Esophagus (tissue), 2 donors: Measurements from ENCODE around the gene HIVEP2. TPM values are rescaled to one million over a fixed set of nuclear protein-coding genes. Genes with fewer than 3 reads are reported as not detected.

Experiments
- H3K27ac ChIP-seq, 2 donors: one replicate each; pipeline ENCODE4 v1.5.1; 2013; ENCODE audit warnings: low read depth in 2 of 2, mild to moderate bottlenecking in 2 of 2, inconsistent platforms in 1 of 2, low read length in 1 of 2, moderate library complexity in 1 of 2
- H3K27me3 ChIP-seq, 2 donors: one replicate each; pipeline ENCODE4 v1.6.1; 2013; ENCODE audit warnings: low read length in 2 of 2, control low read depth in 1 of 2, mild to moderate bottlenecking in 1 of 2; ENCODE audit not compliant: insufficient read depth in 2 of 2, control insufficient read depth in 1 of 2
- H3K36me3 ChIP-seq, 2 donors: one replicate each; pipeline ENCODE4 v1.6.1; 2013; ENCODE audit warnings: low read length in 1 of 2; ENCODE audit not compliant: control insufficient read depth in 2 of 2, insufficient read depth in 2 of 2
- H3K4me1 ChIP-seq, 2 donors: one replicate each; pipeline ENCODE4 v1.6.1; 2013; ENCODE audit warnings: low read length in 1 of 2; ENCODE audit not compliant: control insufficient read depth in 2 of 2, insufficient read depth in 2 of 2
- H3K4me3 ChIP-seq, 2 donors: one replicate each; pipeline ENCODE4 v1.5.1; 2013; ENCODE audit warnings: low read length in 2 of 2, mild to moderate bottlenecking in 2 of 2, low read depth in 1 of 2, moderate library complexity in 1 of 2
- H3K9me3 ChIP-seq, 2 donors: one replicate each; pipeline ENCODE4 v1.6.1; 2013; ENCODE audit warnings: mild to moderate bottlenecking in 2 of 2, low read depth in 1 of 2, low read length in 1 of 2, moderate library complexity in 1 of 2; ENCODE audit not compliant: control insufficient read depth in 2 of 2, insufficient read depth in 1 of 2
- WGBS, 2 donors: extraction: QIAGEN DNeasy Blood & Tissue Kit; methylation state at CpG; one replicate each; pipeline ENCODE4 v1.1.7; 2013; 5-methylcytosine and 5-hydroxymethylcytosine counted together
- polyA plus RNA-seq, 2 donors: library from polyadenylated mRNA; stranded (reverse); fragments of 200-250 nt; gene quantifications; one replicate each; pipeline ENCODE4 v1.2.3, GENCODE V29; 2013
- donor health status: healthy with polysubstance abuse.
- donor health status: Bipolar disorder and iron deficiency.

HIVEP2 gene
- polyA plus RNA-seq, 2 donors, result 3.0 to 4.8 TPM

DNA sequence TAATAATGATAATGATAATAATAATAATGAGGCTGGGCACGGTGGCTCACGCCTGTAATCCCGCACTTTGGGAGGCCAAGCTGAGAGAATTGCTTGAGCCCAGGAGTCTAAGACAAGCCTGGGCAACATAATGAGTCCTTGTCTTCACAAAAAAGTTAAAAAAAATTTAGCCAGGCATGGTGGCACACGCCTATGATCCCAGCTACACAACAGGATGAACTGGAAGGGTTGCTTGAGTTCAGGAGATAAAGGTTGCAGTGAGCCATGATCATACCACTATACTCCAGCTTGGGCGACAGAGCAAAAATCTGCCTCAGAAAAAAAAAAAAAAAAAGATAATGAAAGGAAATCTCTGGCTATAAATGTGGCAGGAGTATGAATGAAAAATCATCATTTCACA, 213.4 kb downstream of the HIVEP2 start:
- no peak overlapping the region for H3K4me3 ChIP-seq
- WGBS, 2 donors, result 46 to 63% methylated on average over 5 of the region's 5 CpGs
- H3K27ac ChIP-seq, result no peak overlapping the region

DNA sequence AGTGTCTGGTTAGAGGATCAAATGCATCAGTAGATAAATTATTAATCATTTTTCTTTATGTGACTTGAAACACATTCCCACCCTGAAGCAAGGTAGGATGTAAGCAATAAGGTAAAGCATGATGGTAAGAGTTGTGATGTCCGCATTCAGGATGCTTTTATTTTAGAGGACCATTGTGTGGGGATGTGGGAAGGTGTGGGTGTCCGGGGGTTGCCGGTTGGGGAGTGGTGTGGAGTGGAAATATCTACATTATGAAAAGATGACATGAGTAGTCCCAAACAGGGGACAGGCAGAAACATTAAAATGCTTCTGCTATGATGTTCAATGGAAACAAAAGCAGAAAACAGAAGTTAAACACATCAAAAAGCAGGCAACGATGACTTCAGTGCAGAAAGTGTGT, 215.4 kb downstream of the HIVEP2 start:
- WGBS, 2 donors, result 53 to 57% methylated on average over 4 of the region's 4 CpGs
- Histone ChIP-seq H3K4me1 (peaks cover 0 to 10% of the 10 kb centered on the region in 2 donors), H3K27me3 (no peaks in the 10 kb centered on the region), H3K9me3 (peaks cover 0 to 3% of the 10 kb centered on the region in 2 donors), H3K36me3 (no peaks in the 10 kb centered on the region), H3K4me3 (no peak overlapping the region), H3K27ac (no peak overlapping the region)

More for the DNA sequence above, 213.4 kb downstream of the HIVEP2 start:
- Histone ChIP-seq H3K27me3 (no peaks in the 10 kb centered on the region), H3K4me1 (peaks cover 0 to 10% of the 10 kb centered on the region in 2 donors), H3K9me3 (peaks cover 0 to 3% of the 10 kb centered on the region in 2 donors), H3K36me3 (no peaks in the 10 kb centered on the region)

DNA sequence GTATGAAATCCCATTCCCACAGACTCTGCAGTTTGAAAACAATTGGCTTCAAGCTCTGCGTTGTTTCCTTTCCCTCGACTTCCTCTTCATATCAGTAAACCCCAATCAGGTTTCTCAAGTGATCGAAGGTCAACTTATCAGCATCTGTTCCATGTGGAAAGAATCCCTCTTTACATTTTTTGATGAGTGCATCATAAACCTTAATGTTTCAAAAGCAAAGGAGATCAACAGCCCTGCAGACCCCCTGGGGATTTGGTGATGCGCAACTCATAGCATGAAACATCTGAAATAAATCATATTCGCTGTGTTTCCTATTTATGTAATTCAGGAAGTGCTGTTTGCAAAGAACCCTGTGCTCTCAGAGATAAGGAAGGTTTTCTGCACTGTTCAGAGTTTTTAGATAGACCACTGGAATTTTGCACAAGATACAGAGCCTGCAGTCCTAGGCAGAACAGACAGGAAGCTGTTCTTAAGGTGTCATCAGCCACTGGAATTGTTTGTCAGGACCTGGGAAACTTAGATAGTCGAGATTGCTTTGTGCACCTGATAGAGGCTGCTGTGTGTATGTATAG, 216.0 kb downstream of the HIVEP2 start:
- Histone ChIP-seq H3K9me3 (peaks cover 0 to 3% of the 10 kb centered on the region in 2 donors), H3K4me3 (no peak overlapping the region), H3K36me3 (no peaks in the 10 kb centered on the region), H3K4me1 (peaks cover 0 to 10% of the 10 kb centered on the region in 2 donors), H3K27ac (no peak overlapping the region), H3K27me3 (no peaks in the 10 kb centered on the region)
- WGBS, 2 donors, result 32 to 43% methylated on average over 6 of the region's 6 CpGs

DNA sequence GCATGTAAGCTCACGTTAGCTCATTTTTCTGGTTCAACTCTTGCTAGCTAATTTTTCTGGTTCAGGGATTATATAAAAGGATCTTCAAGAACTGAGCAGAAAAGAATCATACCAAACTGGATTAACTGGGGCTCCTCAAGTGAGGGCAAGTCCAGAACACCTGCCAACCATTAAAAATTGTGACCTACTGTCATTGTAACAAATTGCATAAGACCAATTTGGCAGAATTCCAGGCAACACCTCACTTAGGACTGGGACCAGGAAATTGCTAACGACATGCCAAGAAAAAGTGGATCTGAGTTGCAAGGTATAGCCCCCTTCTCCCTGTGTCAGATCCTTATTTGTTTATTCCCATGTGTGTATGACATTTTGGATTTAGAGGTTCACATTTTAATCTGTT, 216.6 kb downstream of the HIVEP2 start:
- Histone ChIP-seq H3K4me1 (peaks cover 0 to 10% of the 10 kb centered on the region in 2 donors), H3K27ac (no peak overlapping the region), H3K4me3 (no peak overlapping the region), H3K9me3 (peaks cover 0 to under 1% of the 10 kb centered on the region in 2 donors), H3K27me3 (no peaks in the 10 kb centered on the region), H3K36me3 (no peaks in the 10 kb centered on the region)
- 36 to 39% methylated on average over 2 of the region's 2 CpGs for WGBS, 2 donors

DNA sequence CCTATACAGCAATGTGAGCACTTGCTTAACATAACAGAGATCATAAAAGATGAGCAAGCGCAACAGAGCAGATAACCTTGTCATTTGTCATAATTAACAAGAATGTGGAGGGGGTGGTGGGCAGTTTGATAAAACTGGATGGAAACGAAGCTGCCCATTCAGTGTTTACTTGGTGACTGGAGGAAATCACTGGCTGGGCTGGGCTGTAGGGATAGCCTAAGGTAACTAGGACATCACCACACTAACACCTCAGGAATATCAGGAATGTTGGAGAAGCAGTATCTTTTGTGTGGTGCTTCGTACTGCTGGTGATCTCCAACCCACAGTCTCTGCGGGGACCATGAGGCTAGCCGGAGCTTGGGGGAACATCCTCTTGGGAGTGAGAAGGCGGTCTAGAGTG, 218.4 kb downstream of the HIVEP2 start:
- 89 to 93% methylated on average over 6 of the region's 6 CpGs for WGBS, 2 donors
- Histone ChIP-seq H3K36me3 (no peaks in the 10 kb centered on the region), H3K9me3 (no peaks in the 10 kb centered on the region), H3K4me1 (peaks cover 0 to 10% of the 10 kb centered on the region in 2 donors), H3K4me3 (no peak overlapping the region), H3K27ac (no peak overlapping the region), H3K27me3 (no peaks in the 10 kb centered on the region)

DNA sequence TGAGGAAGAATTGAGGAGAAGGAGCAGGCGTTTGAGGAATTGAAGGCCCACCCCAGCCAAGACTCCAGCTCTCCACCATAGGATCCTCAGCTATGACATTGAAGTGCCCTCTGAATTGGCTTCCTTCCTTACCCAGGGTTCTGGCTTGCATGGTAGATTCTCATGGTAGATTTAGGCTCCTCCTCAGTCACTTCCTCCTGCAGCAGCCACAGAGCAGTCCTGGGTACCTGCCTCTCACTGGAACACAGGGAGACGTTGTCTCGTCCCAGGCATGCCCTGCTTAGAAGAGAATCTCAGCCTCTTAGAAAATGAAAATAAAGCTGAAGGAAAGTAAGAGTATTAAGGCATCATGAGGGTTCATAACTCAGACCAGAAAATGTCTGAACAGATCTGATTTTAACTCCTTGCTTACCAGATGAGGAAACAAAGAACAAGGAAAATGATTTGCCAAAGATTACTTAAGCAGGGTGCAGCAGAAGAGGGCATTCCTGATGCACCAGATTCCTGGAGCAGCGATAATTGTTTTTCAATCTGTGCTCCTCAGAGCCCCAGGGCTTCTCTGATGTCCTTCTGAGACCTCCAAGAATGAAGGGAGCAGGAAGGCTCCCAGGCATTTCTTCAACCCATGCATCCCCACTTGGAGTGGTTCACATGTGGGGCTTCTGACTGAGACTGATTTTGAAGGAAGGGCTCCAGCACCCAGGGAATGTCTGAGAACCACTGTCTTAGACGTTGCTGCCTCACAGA, 219.8 kb downstream of the HIVEP2 start:
- Histone ChIP-seq H3K4me3 (peak overlapping the region in 1 of 2 donors; percentile 27), H3K27me3 (no peaks in the 10 kb centered on the region), H3K9me3 (no peaks in the 10 kb centered on the region), H3K27ac (peak overlapping the region; percentile 18 to 74), H3K36me3 (no peaks in the 10 kb centered on the region), H3K4me1 (peaks cover 0 to 8% of the 10 kb centered on the region in 2 donors)
- 65 to 66% methylated on average over 5 of the region's 5 CpGs for WGBS, 2 donors

DNA sequence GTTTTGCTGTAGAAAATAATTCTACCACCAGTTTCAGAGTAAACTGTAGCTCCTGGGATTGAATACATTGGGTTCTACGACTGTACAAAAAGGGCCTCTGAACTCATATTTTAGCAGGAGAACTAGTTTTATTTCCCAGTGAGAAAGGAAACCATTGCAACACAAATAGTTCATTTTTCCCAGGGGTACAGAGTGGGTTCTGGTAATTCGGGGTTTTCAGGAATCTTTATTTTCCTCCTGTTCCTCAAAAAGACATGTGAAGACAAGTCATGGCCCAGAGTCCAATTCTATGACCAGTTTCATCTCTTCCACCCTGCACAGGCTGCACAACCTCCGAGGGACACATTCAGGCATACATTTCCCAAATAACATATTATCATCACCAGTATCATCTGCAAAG, 222.1 kb downstream of the HIVEP2 start:
- WGBS, 2 donors, result 79 to 81% methylated on average over 3 of the region's 3 CpGs
- H3K4me3 ChIP-seq, result no peak overlapping the region
- H3K4me1 ChIP-seq, result peaks cover 0 to 8% of the 10 kb centered on the region in 2 donors
- H3K36me3 ChIP-seq, result no peaks in the 10 kb centered on the region
- no peaks in the 10 kb centered on the region for H3K27me3 ChIP-seq
- H3K27ac ChIP-seq, result no peak overlapping the region
- peaks cover 0 to 3% of the 10 kb centered on the region in 2 donors for H3K9me3 ChIP-seq

DNA sequence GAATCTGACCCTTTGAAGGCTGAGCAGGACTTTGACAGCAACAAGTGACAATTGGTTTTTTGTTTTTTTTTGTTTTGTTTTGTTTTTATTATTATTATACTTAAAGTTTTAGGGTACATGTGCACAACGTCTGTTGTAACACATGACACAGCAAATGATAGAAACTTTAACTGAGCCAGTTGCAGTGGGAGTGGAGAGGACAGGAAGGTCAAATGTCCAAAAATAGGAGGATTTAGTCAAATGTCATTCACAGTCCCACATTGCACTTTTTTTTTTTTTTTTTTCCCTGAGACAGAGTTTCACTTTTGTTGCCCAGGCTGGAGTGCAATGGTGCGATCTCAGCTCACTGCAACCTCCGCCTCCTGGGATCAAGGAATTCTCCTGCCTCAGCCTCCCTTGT, 223.0 kb downstream of the HIVEP2 start:
- Histone ChIP-seq H3K27ac (no peak overlapping the region), H3K9me3 (peaks cover 0 to 3% of the 10 kb centered on the region in 2 donors), H3K36me3 (no peaks in the 10 kb centered on the region), H3K4me1 (peaks cover 0 to 2% of the 10 kb centered on the region in 2 donors), H3K4me3 (no peak overlapping the region), H3K27me3 (no peaks in the 10 kb centered on the region)
- WGBS, 2 donors, result 82 to 83% methylated on average over 3 of the region's 3 CpGs

DNA sequence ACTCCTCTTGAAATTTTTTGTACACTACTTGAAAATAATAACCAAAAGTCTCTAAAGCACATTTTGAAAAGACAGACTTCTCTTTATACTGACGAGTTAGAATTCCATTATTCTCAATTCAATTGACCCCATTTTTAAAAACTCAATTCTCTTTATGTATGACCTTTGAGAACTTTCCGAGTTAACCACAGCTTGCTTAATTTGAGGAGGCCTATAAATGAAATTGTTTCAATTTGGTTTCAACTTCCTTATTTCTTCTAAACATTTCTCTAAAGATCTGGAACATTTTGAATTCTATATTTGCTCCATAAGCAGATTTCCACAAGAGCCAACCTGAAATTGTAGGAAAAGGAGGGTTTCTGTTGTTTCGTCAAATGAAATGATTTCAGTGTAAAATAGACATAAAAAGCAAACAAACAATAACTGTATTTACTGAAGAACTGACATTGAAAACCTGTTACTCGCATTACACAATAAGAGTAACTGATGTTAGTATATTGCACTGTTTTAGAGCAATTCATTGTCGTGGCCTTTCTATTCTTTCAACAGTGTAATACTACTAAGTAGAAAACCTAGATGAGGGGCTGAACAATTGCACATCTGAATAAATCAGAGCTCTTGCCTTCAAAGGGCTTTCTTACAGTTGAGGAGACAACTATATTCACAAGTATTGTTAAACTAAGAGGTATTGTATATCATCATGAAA, 223.6 kb downstream of the HIVEP2 start:
- Histone ChIP-seq H3K4me1 (no peaks in the 10 kb centered on the region), H3K27me3 (no peaks in the 10 kb centered on the region), H3K36me3 (no peaks in the 10 kb centered on the region), H3K4me3 (no peak overlapping the region), H3K9me3 (peaks cover 0 to 3% of the 10 kb centered on the region in 2 donors), H3K27ac (no peak overlapping the region)
- WGBS, 2 donors, result 83 to 88% methylated on average over 5 of the region's 5 CpGs
